Keratinocyte (primary cell): ENCODE data around the gene RNU1-2. TPM values are rescaled to one million over a fixed set of nuclear protein-coding genes. Genes with fewer than 3 reads are reported as not detected.
"Not testable (repeated sequence)": the region's sequence is repeated elsewhere in the genome, so short reads cannot be mapped to it uniquely, and the experiment has no call there.

Source experiments
- DNase-seq: peaks from one replicate; pipeline ENCODE4 v3.0.0-alpha.2; 2011; ENCODE audit warnings: low read depth, missing footprints, low spot score
- FAIRE-seq: peaks from 2 replicates; lab custom pipeline; 2011; peaks lifted over from hg19 to GRCh38; lab: Jason Lieb, UNC
- H2AFZ ChIP-seq: 2 replicates; pipeline ENCODE4 v1.6.0; 2012; ENCODE audit warnings: low read length, control low read depth, inconsistent platforms; ENCODE audit not compliant: control insufficient read depth
- H3K27ac ChIP-seq: 2 replicates; pipeline ENCODE4 v1.5.1; 2011; ENCODE audit warnings: low read length; ENCODE audit not compliant: control insufficient read depth, insufficient read depth
- H3K27me3 ChIP-seq: 3 replicates; pipeline ENCODE4 v1.6.0; 2011; ENCODE audit warnings: low read length; ENCODE audit not compliant: control insufficient read depth, insufficient read depth; ENCODE audit errors: extremely low read depth
- H3K36me3 ChIP-seq, 2 experiments: 2 replicates in 1 of 2; 3 replicates in 1 of 2; pipeline ENCODE4 v1.5.1; 2011; ENCODE audit warnings: low read length in 2 of 2, mild to moderate bottlenecking in 1 of 2; ENCODE audit not compliant: control insufficient read depth in 2 of 2, insufficient read depth in 2 of 2; ENCODE audit errors: extremely low read depth in 1 of 2
- H3K4me1 ChIP-seq: 3 replicates; pipeline ENCODE4 v1.5.1; 2011; ENCODE audit warnings: low read length; ENCODE audit not compliant: control insufficient read depth, insufficient read depth; ENCODE audit errors: extremely low read depth
- H3K4me2 ChIP-seq: 3 replicates; pipeline ENCODE4 v1.6.0; 2011; ENCODE audit warnings: low read depth, low read length; ENCODE audit not compliant: control insufficient read depth, insufficient read depth; ENCODE audit errors: extremely low read depth
- H3K4me3 ChIP-seq, 3 experiments: fragments of 200-600 bp in 1 of 3; sonication (generic) in 1 of 3; 2 replicates in 2 of 3; 3 replicates in 1 of 3; pipeline ENCODE4 v1.5.1; 2011 to 2016; ENCODE audit warnings: low read length in 3 of 3, mild to moderate bottlenecking in 3 of 3, control low read depth in 2 of 3, inconsistent platforms in 1 of 3, low read depth in 1 of 3, mixed read lengths in 1 of 3, mixed run types in 1 of 3, moderate library complexity in 1 of 3; ENCODE audit not compliant: control insufficient read depth in 2 of 3, insufficient read depth in 2 of 3; ENCODE audit errors: extremely low read depth in 1 of 3
- H3K79me2 ChIP-seq: 2 replicates; pipeline ENCODE4 v1.6.0; 2012; ENCODE audit warnings: low read length; ENCODE audit not compliant: control insufficient read depth, insufficient read depth
- H3K9ac ChIP-seq: 3 replicates; pipeline ENCODE4 v1.6.0; 2011; ENCODE audit warnings: low read length; ENCODE audit not compliant: control insufficient read depth, insufficient read depth; ENCODE audit errors: extremely low read depth
- H3K9me1 ChIP-seq: 3 replicates; pipeline ENCODE4 v1.6.0; 2011; ENCODE audit warnings: low read length; ENCODE audit not compliant: control insufficient read depth, insufficient read depth; ENCODE audit errors: extremely low read depth
- H3K9me3 ChIP-seq: 2 replicates; pipeline ENCODE4 v1.5.1; 2012; ENCODE audit warnings: low read depth, low read length; ENCODE audit not compliant: control insufficient read depth
- H4K20me1 ChIP-seq: 3 replicates; pipeline ENCODE4 v1.6.0; 2011; ENCODE audit warnings: low read length; ENCODE audit not compliant: control insufficient read depth, insufficient read depth; ENCODE audit errors: extremely low read depth
- EZH2 ChIP-seq: IDR thresholded peaks from one replicate; pipeline ENCODE4 v1.6.1; 2012; ENCODE audit warnings: inconsistent platforms, mild to moderate bottlenecking, low read length, moderate library complexity
- dilution Hi-C: fragments of 300-500 bp; cut with MboI; formaldehyde crosslinking; loops from one replicate; pipeline ENCODE4 v1.7.0; 2020; ENCODE audit warnings: low sequenced_read_pairs; ENCODE audit not compliant: extremely low pct_ligation_motif_present
- polyA plus RNA-seq, 5 experiments: library from polyadenylated mRNA; depleted of rRNA in 3 of 5; stranded (reverse) in 3 of 5; stranded (forward) in 1 of 5; unstranded in 1 of 5; fragments of >200 nt; gene quantifications; 1 replicate in 1 of 5; 2 replicates in 3 of 5; 3 replicates in 1 of 5; pipeline versions ENCODE4 v1.2.1 to v1.2.3, GENCODE V29; 2011 to 2012; ENCODE audit warnings: missing spikeins in 2 of 5, low read depth in 1 of 5, low replicate concordance in 1 of 5
- TF ChIP-seq, protein P1 (sequence below), 3 experiments: IDR thresholded peaks in 1 of 3; conservative IDR thresholded peaks in 1 of 3; optimal IDR thresholded peaks in 1 of 3; 2 replicates in 2 of 3; 3 replicates in 1 of 3; pipeline versions ENCODE3 to v1.5.1; 2011; ENCODE audit warnings: low read length in 3 of 3, mild to moderate bottlenecking in 3 of 3, moderate library complexity in 2 of 3, control low read depth in 1 of 3, inconsistent platforms in 1 of 3; ENCODE audit not compliant: insufficient read depth in 2 of 3; ENCODE audit errors: extremely low read depth in 1 of 3

Gene RNU1-2
- polyA plus RNA-seq, 1 donor (not counting 4 experiments of a cell fraction or from before 2014, with no cell fraction given), result 67.0 TPM

DNA sequence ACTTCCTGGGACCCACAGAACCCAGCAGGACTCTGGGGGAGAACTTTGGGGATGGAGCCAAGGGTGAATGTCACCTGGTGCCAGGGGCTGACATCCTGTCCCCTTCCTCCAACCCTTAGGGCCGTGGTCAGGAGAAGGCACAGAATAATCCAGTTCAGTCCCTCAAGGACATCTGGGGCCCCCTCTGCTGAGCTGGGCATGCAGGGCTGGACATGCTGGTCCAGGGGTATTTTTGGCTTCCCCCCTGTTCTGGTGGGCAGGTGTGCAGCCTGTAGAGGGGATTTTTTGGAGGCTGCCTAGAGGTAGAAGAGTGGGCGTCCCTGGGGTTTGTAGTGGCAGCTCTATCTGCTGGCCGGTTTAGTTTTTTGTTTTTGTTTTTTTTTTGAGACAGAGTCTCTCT, 22.6 kb downstream of the RNU1-2 start:
- no peaks in the 10 kb centered on the region for H3K9me1 ChIP-seq
- H3K4me3 ChIP-seq, result no peak overlapping the region
- H3K9ac ChIP-seq, result no peak overlapping the region
- no peaks in the 10 kb centered on the region for H4K20me1 ChIP-seq
- TF ChIP-seq, protein P1, sequence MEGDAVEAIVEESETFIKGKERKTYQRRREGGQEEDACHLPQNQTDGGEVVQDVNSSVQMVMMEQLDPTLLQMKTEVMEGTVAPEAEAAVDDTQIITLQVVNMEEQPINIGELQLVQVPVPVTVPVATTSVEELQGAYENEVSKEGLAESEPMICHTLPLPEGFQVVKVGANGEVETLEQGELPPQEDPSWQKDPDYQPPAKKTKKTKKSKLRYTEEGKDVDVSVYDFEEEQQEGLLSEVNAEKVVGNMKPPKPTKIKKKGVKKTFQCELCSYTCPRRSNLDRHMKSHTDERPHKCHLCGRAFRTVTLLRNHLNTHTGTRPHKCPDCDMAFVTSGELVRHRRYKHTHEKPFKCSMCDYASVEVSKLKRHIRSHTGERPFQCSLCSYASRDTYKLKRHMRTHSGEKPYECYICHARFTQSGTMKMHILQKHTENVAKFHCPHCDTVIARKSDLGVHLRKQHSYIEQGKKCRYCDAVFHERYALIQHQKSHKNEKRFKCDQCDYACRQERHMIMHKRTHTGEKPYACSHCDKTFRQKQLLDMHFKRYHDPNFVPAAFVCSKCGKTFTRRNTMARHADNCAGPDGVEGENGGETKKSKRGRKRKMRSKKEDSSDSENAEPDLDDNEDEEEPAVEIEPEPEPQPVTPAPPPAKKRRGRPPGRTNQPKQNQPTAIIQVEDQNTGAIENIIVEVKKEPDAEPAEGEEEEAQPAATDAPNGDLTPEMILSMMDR (optimal IDR thresholded peaks at IDR 0.05 in 1 of 3, IDR thresholded peaks at IDR 0.05 in 1 of 3, conservative IDR thresholded peaks at IDR 0.05 in 1 of 3; ENCODE audit: extremely low read depth in 1 of 3, insufficient read depth in 2 of 3, low read length in 3 of 3), result no peak
- TF ChIP-seq EZH2, result no peak
- dilution Hi-C loops, result no loop called here
- H3K79me2 ChIP-seq, result no peaks in the 10 kb centered on the region
- no peaks in the 10 kb centered on the region for H3K9me3 ChIP-seq
- peaks cover 2 to 5% of the 10 kb centered on the region in 2 experiments for H3K36me3 ChIP-seq
- H3K27me3 ChIP-seq, result no peaks in the 10 kb centered on the region
- H3K4me2 ChIP-seq, result no peak overlapping the region
- H2AFZ ChIP-seq, result no peak overlapping the region
- peaks cover 17% of the 10 kb centered on the region for H3K4me1 ChIP-seq
- no peak overlapping the region for H3K27ac ChIP-seq
- no peak for FAIRE-seq
- DNase-seq, result no peak

DNA sequence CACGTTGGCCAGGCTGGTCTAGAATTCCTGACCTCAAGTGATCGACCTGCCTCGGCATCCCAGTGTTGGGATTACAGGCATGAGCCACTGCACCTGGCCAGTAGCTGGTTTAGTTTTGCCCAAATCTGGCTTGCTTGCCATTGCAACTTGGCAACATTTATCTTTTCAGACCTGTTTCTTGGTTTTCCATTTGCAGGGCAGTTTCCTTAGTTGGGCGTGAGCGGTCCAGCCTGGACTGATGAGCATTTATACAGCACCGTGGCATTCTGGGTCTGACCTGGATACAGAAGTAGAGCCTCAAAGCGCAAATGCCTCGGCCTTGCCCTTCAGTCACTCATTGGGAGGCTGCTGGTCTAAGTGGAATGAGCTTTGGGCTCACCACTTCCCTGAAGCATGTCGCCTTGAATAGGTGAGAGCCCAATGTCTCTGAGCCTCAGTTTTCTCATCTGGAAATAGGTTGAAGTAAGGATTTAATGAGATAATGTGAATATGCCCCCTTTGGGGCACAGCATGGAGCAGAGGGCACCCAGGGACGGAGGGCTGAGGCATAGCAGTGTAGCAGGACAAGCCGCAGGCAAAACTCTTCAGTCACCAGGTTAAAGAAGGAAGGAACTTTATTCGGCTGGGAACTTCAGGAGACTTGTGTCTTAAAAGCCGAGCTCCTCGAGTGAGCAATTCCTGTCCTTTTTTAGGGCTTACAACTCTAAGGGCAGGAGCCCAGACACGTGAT, 23.3 kb downstream of the RNU1-2 start:
- H2AFZ ChIP-seq, H3K27me3 ChIP-seq, H3K79me2 ChIP-seq, DNase-seq, H3K4me2 ChIP-seq, H3K4me3 ChIP-seq, H3K9me3 ChIP-seq, H3K36me3 ChIP-seq, dilution Hi-C loops, H3K9me1 ChIP-seq, H3K27ac ChIP-seq, H4K20me1 ChIP-seq, H3K9ac ChIP-seq: not testable (repeated sequence)
- H3K4me1 ChIP-seq, result peaks cover 14% of the 10 kb centered on the region
- FAIRE-seq, result peak; percentile 84

DNA sequence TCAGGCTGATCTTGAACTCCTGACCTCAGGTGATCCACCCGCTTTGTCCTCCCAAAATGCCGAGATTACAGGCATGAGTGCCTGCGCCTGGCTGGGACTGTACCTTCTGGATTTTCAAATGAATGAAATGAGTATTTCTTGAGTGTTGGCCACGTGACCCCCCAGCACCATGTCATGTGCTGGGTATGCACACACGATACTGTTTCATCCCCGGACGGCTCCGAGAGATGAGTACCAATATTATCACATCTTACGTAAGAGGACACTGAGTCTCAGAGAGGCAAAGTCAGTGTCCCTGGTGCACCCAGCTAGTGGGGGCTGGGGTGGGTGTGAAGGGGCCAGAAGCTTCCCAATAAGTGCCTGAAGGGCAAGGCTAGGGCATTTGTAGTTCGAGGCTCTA, 25.2 kb downstream of the RNU1-2 start:
- Histone ChIP-seq H3K79me2 (no peaks in the 10 kb centered on the region), H3K27ac (no peak overlapping the region), H3K4me3 (no peak overlapping the region), H3K9me3 (no peaks in the 10 kb centered on the region), H3K27me3 (no peaks in the 10 kb centered on the region), H3K9ac (no peak overlapping the region), H2AFZ (no peak overlapping the region), H3K4me2 (no peak overlapping the region), H3K4me1 (peaks cover 18% of the 10 kb centered on the region), H3K9me1 (no peaks in the 10 kb centered on the region), H4K20me1 (peaks cover 2% of the 10 kb centered on the region), H3K36me3 (peaks cover 4 to 5% of the 10 kb centered on the region in 2 experiments)
- dilution Hi-C loops, result no loop called here
- TF ChIP-seq, protein P1 (optimal IDR thresholded peaks at IDR 0.05 in 1 of 3, IDR thresholded peaks at IDR 0.05 in 1 of 3, conservative IDR thresholded peaks at IDR 0.05 in 1 of 3; ENCODE audit: extremely low read depth in 1 of 3, insufficient read depth in 2 of 3, low read length in 3 of 3), result no peak
- no peak for TF ChIP-seq EZH2
- no peak for DNase-seq
- FAIRE-seq, result peak; percentile 75
